ACC112 (cell line): ENCODE measurements around the gene ERC1.
"Not testable (repeated sequence)": the region's sequence is repeated elsewhere in the genome, so short reads cannot be mapped to it uniquely, and the experiment has no call there.

Source experiments
- H2AFZ ChIP-seq: fragments of 200-600 bp; sonication (generic); one replicate; pipeline ENCODE4 v1.6.0; 2017; ENCODE audit warnings: antibody characterized with exemption, low read length; ENCODE audit not compliant: unreplicated experiment
- H3K27ac ChIP-seq: fragments of 200-600 bp; sonication (generic); 2 replicates; pipeline ENCODE4 v1.5.1; 2014; ENCODE audit warnings: low read depth, mild to moderate bottlenecking, antibody characterized with exemption, low read length, moderate library complexity
- H3K27me3 ChIP-seq: fragments of 200-600 bp; sonication (generic); 2 replicates; pipeline ENCODE4 v1.6.1; 2014; ENCODE audit warnings: mild to moderate bottlenecking, antibody characterized with exemption, low read length, moderate library complexity, mixed read lengths; ENCODE audit not compliant: insufficient read depth
- H3K36me3 ChIP-seq: fragments of 200-600 bp; sonication (generic); 2 replicates; pipeline ENCODE4 v1.6.1; 2016; ENCODE audit warnings: mild to moderate bottlenecking, antibody characterized with exemption, low read length, moderate library complexity, mixed read lengths; ENCODE audit not compliant: insufficient read depth
- H3K4me1 ChIP-seq: fragments of 200-600 bp; sonication (generic); one replicate; pipeline ENCODE4 v1.6.1; 2016; ENCODE audit warnings: low read length, mixed read lengths; ENCODE audit not compliant: insufficient read depth, unreplicated experiment, control insufficient read depth
- H3K4me3 ChIP-seq: fragments of 200-600 bp; sonication (generic); 2 replicates; pipeline ENCODE4 v1.5.1; 2014; ENCODE audit warnings: mild to moderate bottlenecking, low read depth, low read length
- H3K79me2 ChIP-seq: fragments of 200-600 bp; sonication (generic); one replicate; pipeline ENCODE4 v1.6.0; 2016; ENCODE audit warnings: low read length; ENCODE audit not compliant: control insufficient read depth, unreplicated experiment, insufficient read depth

The ERC1 gene

GRCh38 chr12:1182069-1182468 lies 191.0 kb downstream of the ERC1 start:
- Histone ChIP-seq H3K27ac (no peak overlapping the region), H3K4me3 (no peak overlapping the region), H3K79me2 (no peaks in the 10 kb centered on the region), H3K36me3 (peaks cover 26% of the 10 kb centered on the region), H3K27me3 (no peaks in the 10 kb centered on the region), H2AFZ (no peak overlapping the region), H3K4me1 (peaks cover 35% of the 10 kb centered on the region)

GRCh38 chr12:1184402-1184801 lies 193.4 kb downstream of the ERC1 start:
- Histone ChIP-seq H2AFZ (no peak overlapping the region), H3K79me2 (no peaks in the 10 kb centered on the region), H3K27ac (peak overlapping the region; percentile 63), H3K36me3 (peaks cover 20% of the 10 kb centered on the region), H3K4me3 (no peak overlapping the region), H3K27me3 (no peaks in the 10 kb centered on the region), H3K4me1 (peaks cover 35% of the 10 kb centered on the region)

- H3K4me1 ChIP-seq: peaks cover 35% of the 10 kb centered on the region
- peaks cover 20% of the 10 kb centered on the region for H3K36me3 ChIP-seq
- H3K27ac ChIP-seq: no peak overlapping the region
- H3K79me2 ChIP-seq: no peaks in the 10 kb centered on the region
- H3K27me3 ChIP-seq: no peaks in the 10 kb centered on the region
- no peak overlapping the region for H3K4me3 ChIP-seq
- H2AFZ ChIP-seq: no peak overlapping the region
Measured at GRCh38 chr12:1185460-1186182, 194.6 kb downstream of the ERC1 start.

- Histone ChIP-seq H3K79me2 (no peaks in the 10 kb centered on the region), H3K27me3 (no peaks in the 10 kb centered on the region), H3K4me1 (peaks cover 30% of the 10 kb centered on the region), H2AFZ (no peak overlapping the region), H3K4me3 (no peak overlapping the region), H3K27ac (no peak overlapping the region), H3K36me3 (peaks cover 20% of the 10 kb centered on the region)
Measured at GRCh38 chr12:1186298-1186697, 195.3 kb downstream of the ERC1 start.

- Histone ChIP-seq H3K27me3 (no peaks in the 10 kb centered on the region), H3K4me1 (peaks cover 14% of the 10 kb centered on the region), H3K27ac (no peak overlapping the region), H3K4me3 (no peak overlapping the region), H2AFZ (no peak overlapping the region), H3K79me2 (no peaks in the 10 kb centered on the region), H3K36me3 (peaks cover 20% of the 10 kb centered on the region)
Measured at GRCh38 chr12:1188016-1188415, 197.0 kb downstream of the ERC1 start.

- no peak overlapping the region for H3K27ac ChIP-seq
- H3K4me1 ChIP-seq: peaks cover 12% of the 10 kb centered on the region
- H3K36me3 ChIP-seq: peaks cover 16% of the 10 kb centered on the region
Measured at GRCh38 chr12:1189163-1189562, 198.1 kb downstream of the ERC1 start.

GRCh38 chr12:1195513-1195912 lies 204.5 kb downstream of the ERC1 start:
- Histone ChIP-seq H3K36me3 (peaks cover 21% of the 10 kb centered on the region), H3K79me2 (no peaks in the 10 kb centered on the region), H2AFZ (no peak overlapping the region), H3K27ac (no peak overlapping the region), H3K27me3 (no peaks in the 10 kb centered on the region), H3K4me1 (peaks cover 7% of the 10 kb centered on the region), H3K4me3 (no peak overlapping the region)

More at GRCh38 chr12:1189163-1189562, 198.1 kb downstream of the ERC1 start:
- H2AFZ ChIP-seq: no peak overlapping the region
- H3K4me3 ChIP-seq: no peak overlapping the region
- H3K27me3 ChIP-seq: no peaks in the 10 kb centered on the region
- no peaks in the 10 kb centered on the region for H3K79me2 ChIP-seq

DNA sequence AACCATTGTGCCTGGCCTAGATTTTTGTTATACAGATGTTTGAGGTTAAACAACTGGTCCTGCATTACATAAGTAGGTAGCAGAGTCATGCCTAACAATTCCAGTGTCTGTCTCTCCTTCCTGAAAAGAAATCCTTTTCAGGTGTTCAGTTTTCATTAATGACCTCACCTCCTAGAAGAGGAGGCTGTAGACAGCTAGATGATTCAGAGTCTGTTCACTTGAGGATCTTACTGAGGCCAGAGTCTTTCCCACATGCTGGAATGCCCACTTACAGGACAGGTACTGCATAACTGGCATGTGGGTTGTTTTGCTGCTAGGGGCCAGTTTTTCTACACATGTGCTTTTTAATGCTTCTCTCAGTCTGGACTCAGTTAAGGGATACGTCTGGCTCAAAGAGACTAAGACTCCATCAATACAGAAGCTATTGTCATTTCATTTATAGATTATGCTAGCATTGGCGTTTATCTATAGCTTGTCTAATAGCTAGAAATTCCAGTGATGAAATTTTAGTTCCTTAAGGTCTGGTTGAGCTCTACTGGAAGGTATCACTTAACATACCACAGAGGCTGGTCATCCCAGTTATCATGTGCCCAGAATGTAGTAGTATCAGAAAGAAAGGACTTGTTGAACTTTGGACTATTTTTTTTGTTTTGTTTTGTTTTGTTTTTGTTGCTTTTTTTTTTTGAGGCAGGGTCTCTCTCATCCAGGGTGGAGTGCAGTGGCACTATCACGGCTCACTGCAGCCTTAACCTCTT lies 206.4 kb downstream of the ERC1 start:
- H3K27me3 ChIP-seq: no peaks in the 10 kb centered on the region
- H3K4me1 ChIP-seq: peaks cover 7% of the 10 kb centered on the region
- H3K79me2 ChIP-seq: no peaks in the 10 kb centered on the region
- H3K27ac ChIP-seq: no peak overlapping the region
- H3K4me3 ChIP-seq: no peak overlapping the region
- H2AFZ ChIP-seq: no peak overlapping the region
- H3K36me3 ChIP-seq: peaks cover 21% of the 10 kb centered on the region

GRCh38 chr12:1198854-1199253 lies 207.8 kb downstream of the ERC1 start:
- H3K79me2 ChIP-seq, H3K4me3 ChIP-seq, H3K27me3 ChIP-seq, H3K27ac ChIP-seq, H2AFZ ChIP-seq: not testable (repeated sequence)
- Histone ChIP-seq H3K4me1 (peaks cover 13% of the 10 kb centered on the region), H3K36me3 (peaks cover 21% of the 10 kb centered on the region)

DNA sequence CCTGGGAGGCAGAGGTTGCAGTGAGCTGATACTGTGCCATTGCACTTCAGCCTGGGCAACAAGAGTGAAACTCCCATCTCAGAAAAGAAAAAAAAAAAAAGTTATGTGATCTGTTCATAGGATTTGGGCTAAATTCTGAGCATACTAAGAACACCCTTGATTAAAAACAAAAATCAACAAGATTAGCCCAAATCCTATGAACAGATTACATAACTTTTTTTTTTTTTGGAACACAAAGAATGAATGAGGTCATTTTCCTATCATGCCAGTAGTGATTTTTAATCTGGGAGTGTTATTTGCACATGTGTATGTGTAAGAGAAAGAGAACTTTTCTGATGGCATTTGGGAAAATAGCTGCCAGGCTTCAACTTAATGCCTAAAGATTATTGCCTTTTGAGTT lies 208.7 kb downstream of the ERC1 start:
- Histone ChIP-seq H3K4me1 (peaks cover 18% of the 10 kb centered on the region), H3K36me3 (peaks cover 21% of the 10 kb centered on the region), H3K79me2 (no peaks in the 10 kb centered on the region), H3K27ac (no peak overlapping the region), H3K4me3 (no peak overlapping the region), H2AFZ (no peak overlapping the region), H3K27me3 (no peaks in the 10 kb centered on the region)

GRCh38 chr12:1201030-1201429 lies 210.0 kb downstream of the ERC1 start:
- Histone ChIP-seq H3K4me3 (no peak overlapping the region), H3K4me1 (peaks cover 21% of the 10 kb centered on the region), H3K36me3 (peaks cover 21% of the 10 kb centered on the region), H3K27me3 (no peaks in the 10 kb centered on the region), H2AFZ (no peak overlapping the region), H3K27ac (no peak overlapping the region), H3K79me2 (no peaks in the 10 kb centered on the region)
